ENCODE results near the gene YAP1.
"Not testable (repeated sequence)": the region's sequence is repeated elsewhere in the genome, so short reads cannot be mapped to it uniquely, and the experiment has no call there.

The YAP1 gene

GRCh38 chr11:102166175-102167064 is 56.2 kb downstream of the YAP1 start:
- DNase-seq: no peak

GRCh38 chr11:102168481-102168880 is 58.2 kb downstream of the YAP1 start:
- no peak for DNase-seq

GRCh38 chr11:102171101-102171500 is 60.9 kb downstream of the YAP1 start:
- no peak for DNase-seq

- DNase-seq: no peak
These were observed 62.0 kb downstream of the YAP1 start for GRCh38 chr11:102172127-102172848.

GRCh38 chr11:102177126-102177525 is 66.9 kb downstream of the YAP1 start:
- DNase-seq: no peak

GRCh38 chr11:102177974-102178631 is 67.9 kb downstream of the YAP1 start:
- DNase-seq: no peak

- no peak for DNase-seq
These were observed 69.1 kb downstream of the YAP1 start for GRCh38 chr11:102179371-102179770.

GRCh38 chr11:102184269-102184987 is 74.2 kb downstream of the YAP1 start:
- DNase-seq: no peak

- DNase-seq: no peak
These were observed 76.4 kb downstream of the YAP1 start for GRCh38 chr11:102186551-102187191.

GRCh38 chr11:102187416-102188151 is 77.3 kb downstream of the YAP1 start:
- DNase-seq: no peak

- no peak for DNase-seq
These were observed 78.2 kb downstream of the YAP1 start for GRCh38 chr11:102188488-102188887.

- no peak for DNase-seq
These were observed 81.6 kb downstream of the YAP1 start for GRCh38 chr11:102191832-102192231.

- DNase-seq: no peak
These were observed 82.3 kb downstream of the YAP1 start for GRCh38 chr11:102192349-102193066.

GRCh38 chr11:102194257-102194656 is 84.0 kb downstream of the YAP1 start:
- no peak for DNase-seq

GRCh38 chr11:102194990-102195389 is 84.7 kb downstream of the YAP1 start:
- no peak for DNase-seq

- DNase-seq: no peak
These were observed 86.1 kb downstream of the YAP1 start for GRCh38 chr11:102196351-102196750.

GRCh38 chr11:102196816-102197215 is 86.6 kb downstream of the YAP1 start:
- no peak for DNase-seq

GRCh38 chr11:102197670-102198139 is 87.5 kb downstream of the YAP1 start:
- no peak for DNase-seq

- no peak for DNase-seq
These were observed 89.4 kb downstream of the YAP1 start for GRCh38 chr11:102199673-102200072.

- DNase-seq: not testable (repeated sequence)
These were observed 90.1 kb downstream of the YAP1 start for GRCh38 chr11:102200325-102200724.

- DNase-seq: no peak
These were observed 91.5 kb downstream of the YAP1 start for GRCh38 chr11:102201776-102202175.
